ENCODE results near the gene BABAM2.

The BABAM2 gene

DNA sequence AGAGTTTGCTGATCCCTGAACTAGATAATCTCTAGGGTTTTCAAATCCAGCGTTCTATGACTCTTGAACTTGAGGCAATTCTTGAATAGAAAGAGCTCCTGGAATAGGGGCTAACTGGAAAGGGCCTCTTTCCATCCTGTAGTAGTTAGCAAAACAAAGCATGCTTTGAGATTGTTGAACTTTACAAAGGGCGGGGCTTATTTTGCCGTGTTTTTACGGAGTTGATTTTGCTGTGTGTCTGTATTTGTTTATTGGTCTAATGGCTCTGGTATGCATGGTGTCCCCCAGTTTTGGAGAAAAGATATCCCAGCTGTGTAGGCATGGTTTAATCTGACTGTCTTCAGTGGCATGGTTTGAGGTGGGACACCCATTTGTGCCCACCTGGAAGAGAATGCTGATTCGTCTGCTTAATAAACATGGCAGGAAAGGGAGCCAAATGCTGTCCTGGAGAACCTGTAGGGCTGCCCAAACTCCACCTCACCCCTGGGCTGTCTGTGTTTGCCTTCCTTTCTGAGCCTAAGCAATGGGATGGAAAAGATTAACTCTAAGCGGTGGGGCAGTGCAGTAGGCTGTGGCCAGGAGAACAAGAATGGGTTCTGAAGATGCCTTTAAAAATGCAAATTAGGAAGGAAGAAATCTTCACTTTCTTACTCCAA, 428.1 kb downstream of the BABAM2 start:
- no peak for TF ChIP-seq CTCF (IDR thresholded peaks at IDR 0.05; ENCODE audit: insufficient read depth, missing control alignments)
- FAIRE-seq (no peak), DNase-seq (ENCODE audit: insufficient read length, low spot score) (no peak)

- no peak for FAIRE-seq
Observed at GRCh38 chr2:28319118-28320008, 428.8 kb downstream of the BABAM2 start.

GRCh38 chr2:28320009-28320365, 429.5 kb downstream of the BABAM2 start:
- no peak for DNase-seq (ENCODE audit: insufficient read length, low spot score)
- no peak for FAIRE-seq
- no peak for TF ChIP-seq CTCF (IDR thresholded peaks at IDR 0.05; ENCODE audit: insufficient read depth, missing control alignments)

More at GRCh38 chr2:28319118-28320008, 428.8 kb downstream of the BABAM2 start:
- DNase-seq (ENCODE audit: insufficient read length, low spot score), result no peak
- no peak for TF ChIP-seq CTCF (IDR thresholded peaks at IDR 0.05; ENCODE audit: insufficient read depth, missing control alignments)

DNA sequence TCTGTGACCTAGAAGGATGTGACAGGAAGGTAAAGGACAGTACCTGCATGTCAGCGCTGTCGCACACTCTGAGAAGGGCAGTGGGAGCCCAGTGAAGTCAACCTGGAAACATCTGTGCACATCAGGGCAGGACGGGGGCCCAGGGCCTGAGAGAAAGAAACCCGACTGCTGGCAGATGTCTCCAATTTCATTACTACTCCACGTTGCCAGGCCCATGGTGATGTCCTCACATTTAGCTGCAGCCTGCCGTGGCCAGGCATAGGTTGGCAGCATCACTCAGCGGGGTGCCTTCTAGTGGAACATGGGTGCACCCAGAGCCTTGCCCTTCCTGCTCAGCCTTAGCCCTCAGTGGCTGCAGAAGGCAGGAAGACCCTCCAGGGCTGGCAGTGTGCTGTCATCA, 429.8 kb downstream of the BABAM2 start:
- no peak for TF ChIP-seq CTCF (IDR thresholded peaks at IDR 0.05; ENCODE audit: insufficient read depth, missing control alignments)
- FAIRE-seq (no peak), DNase-seq (ENCODE audit: insufficient read length, low spot score) (no peak)

GRCh38 chr2:28321426-28321825, 430.9 kb downstream of the BABAM2 start:
- FAIRE-seq (no peak), DNase-seq (ENCODE audit: insufficient read length, low spot score) (no peak)
- TF ChIP-seq CTCF (IDR thresholded peaks at IDR 0.05; ENCODE audit: insufficient read depth, missing control alignments), result no peak

DNA sequence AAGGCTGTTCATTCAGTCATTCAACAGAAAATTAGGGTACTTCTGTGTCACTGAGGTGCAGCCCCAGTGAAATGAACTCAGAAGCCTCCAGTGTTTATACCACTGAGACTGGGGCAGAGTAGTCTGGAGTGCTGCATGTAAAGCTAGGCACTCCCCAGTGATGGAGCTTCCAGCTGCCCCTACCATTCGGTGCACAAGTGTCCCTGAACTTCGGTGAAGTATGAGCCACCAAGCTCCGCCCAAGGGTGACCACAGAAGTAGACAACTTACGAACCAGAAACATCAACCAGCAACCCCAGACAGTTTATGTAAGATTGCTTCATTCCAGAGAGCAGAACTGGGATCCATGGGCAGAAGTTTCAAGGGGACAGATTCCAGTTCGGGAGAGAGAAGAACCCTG, 431.5 kb downstream of the BABAM2 start:
- no peak for TF ChIP-seq CTCF (IDR thresholded peaks at IDR 0.05; ENCODE audit: insufficient read depth, missing control alignments)
- no peak for FAIRE-seq
- DNase-seq (ENCODE audit: insufficient read length, low spot score), result no peak

GRCh38 chr2:28322456-28322855, 431.9 kb downstream of the BABAM2 start:
- DNase-seq (ENCODE audit: insufficient read length, low spot score) (no peak), FAIRE-seq (no peak)
- TF ChIP-seq CTCF (IDR thresholded peaks at IDR 0.05; ENCODE audit: insufficient read depth, missing control alignments), result no peak
